ENCODE measurements around the gene KCNIP3.

KCNIP3 gene

DNA sequence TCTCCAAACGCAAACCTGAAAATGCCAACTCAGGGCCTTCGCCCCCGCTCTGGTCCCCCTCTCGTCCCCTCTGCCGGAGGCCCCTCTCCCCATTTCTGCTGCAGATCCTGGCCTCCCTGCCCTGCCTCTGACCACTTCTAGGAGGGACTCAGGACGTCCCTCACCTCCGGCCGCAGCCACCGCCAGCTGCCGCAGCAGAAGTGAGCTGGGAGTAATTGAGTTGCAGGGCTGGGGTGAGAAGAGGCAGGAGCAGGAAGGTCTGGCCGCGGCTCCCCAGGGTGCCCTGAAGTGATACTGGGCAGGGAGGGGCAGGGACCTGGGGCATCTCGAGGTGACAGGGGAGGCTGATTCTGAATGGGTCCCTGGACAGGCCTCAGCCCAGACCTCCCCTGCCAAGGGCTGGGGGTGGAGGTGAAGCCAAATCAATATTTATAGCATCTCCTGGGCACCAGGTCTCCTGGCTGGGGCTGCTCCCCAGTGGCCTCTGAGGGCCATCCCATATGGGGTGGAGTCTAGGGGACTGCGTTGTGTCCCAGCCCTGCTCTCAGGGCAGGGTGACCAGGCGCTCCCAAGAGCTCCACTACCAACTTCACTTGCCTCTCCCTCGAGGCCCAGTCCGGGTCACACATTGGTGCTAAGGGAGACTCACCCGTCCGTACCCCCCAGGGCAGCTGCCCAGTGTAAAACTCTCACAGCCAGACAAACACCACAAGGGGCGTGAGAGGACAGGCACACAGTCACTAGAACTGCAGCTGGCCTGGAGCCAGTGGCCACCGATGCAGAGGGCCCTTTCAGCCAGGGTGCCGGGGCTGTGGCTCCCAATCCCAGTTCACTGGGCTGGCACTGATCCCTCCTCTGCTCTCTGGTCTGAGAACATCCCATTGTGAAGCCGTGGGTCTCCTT, 33.0 kb downstream of the KCNIP3 start:
- no peak for DNase-seq (ENCODE audit: low read depth)

DNA sequence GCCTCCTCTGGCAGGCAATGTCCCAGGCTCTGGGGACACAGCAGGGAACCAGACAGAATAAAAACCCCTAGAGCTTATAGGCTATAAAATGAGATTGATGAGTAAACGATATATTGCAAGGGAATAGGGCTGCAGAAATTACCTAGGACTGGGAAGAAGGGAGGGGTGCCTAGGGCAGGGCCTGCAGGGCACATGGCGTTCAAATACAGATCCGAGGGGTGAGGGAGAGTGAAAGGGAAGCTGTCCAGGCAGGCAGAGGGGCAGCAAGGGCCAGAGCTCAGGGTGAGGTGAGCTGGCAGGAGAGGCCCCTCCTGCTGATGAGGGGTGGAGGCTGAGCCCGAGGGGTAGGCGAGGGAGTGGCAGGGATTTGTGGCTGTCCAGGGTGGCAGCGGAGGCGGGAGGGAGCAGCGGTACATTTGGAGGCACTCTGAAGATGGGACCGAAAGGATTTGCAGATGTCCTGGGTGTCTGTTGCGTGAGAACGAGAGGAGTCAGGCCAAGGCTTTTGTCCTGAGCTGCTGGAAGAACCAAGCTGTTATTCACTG, 33.7 kb downstream of the KCNIP3 start:
- no peak for DNase-seq (ENCODE audit: low read depth)

DNA sequence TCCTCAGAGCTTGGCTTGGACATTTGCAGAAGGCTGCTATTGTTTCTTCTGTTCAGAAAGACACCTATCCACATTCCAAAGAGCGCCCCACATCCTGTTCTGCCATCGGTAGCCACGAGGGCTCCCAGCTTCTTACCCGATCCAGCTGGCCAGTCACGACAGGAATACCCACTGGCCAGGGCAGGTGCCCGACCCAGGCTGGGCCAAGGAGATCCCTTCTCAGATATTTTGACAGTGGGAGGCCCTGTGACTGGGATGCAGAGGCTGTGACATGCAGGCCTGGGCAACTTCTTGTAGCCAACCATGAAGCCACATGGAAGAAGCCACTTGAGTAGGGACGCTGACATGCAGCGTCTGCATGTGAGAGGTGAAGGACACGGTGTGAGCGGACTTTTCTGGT, 34.5 kb downstream of the KCNIP3 start:
- no peak for DNase-seq (ENCODE audit: low read depth)

DNA sequence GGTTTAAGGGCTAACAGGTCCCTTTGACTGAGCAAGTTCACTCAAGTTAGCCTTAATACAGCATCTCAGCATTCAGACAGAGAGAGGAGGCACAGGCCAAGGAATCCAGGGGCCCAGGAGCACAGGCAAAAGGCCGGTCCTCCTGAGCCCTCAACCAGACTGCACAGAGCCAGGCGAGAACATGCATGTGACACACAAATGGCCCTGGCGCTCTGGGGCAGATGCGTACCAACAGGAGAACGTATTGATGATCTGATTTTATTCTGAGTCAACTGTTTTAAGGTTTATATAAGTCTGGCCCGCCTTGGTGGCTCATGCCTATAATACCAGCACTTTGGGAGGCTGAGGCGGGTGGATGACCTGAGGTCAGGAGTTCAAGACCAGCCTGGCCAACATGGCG, 34.9 kb downstream of the KCNIP3 start:
- no peak for DNase-seq (ENCODE audit: low read depth)

DNA sequence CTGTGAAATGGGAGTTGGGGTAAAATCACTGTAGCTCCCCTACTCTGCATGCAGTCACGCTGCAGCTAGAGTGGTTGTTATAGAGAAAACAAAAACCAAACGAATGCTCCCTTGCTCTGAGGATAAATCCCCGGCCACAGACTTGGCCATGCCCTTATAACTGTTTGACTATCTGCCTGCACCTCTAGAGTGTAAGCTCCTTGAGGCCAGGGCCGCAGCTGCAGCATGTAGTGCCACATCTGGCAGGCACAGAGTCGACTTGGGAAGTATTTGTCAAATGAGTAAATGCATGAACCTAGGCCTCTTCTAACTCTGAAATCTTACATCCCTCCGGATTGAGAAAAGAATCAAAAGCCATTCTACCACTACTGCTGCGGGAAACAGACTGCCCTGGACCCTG, 35.9 kb downstream of the KCNIP3 start:
- DNase-seq (ENCODE audit: low read depth): no peak

DNA sequence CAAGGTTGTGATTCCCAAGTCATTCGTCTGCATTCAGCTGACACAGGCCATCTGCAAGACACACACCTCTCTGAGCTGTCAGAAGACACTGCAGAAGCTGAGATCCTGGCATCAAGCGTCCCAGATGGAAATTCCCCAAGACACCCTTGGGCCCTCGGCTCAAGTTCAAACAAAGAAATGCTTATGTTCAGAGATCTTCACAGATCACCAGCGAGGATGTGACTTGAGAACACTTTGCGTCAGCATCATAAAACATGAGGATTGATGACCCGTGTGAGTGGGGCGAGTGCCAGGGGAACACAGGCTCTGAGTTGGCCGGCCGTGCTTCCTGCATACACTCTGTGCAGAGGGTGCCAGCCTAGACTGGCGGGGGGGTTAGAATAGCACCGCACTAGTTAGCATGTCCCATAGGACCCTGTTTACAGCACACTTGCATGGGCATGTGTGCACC, 36.8 kb downstream of the KCNIP3 start:
- DNase-seq (ENCODE audit: low read depth): no peak

DNA sequence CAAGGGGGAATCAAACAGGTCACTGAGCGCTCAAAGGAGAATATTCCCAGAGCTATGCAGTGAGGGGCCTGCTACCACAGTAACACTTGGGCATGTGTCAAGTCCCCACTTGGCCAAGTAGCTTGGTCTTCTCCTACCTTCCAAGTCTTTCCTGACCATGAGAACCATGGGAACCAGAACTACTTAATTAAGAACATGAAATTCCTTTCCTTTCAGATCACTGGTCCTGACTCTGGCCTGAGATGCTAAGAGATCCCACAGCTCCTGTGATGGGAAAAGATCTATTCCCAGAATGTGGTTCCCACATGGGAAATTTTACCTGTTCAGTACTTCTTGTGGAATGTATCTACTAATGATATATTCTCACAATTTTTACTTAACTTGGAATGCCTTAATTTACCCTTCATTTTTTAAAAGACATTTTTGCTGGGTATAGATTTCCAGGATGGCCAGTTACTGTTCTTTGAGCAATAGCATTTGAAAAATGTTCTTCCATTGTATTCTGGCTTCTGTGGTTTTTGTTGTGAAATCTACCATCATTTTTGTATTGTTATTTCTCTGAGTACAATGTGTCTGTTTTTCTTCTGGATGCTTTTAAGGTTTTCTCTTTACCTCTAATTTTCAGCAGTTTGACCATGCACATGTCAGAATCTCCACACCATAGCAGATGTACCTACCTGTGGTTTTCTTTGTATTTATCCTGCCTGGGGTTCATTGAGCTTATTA, 37.9 kb downstream of the KCNIP3 start:
- DNase-seq (ENCODE audit: low read depth): no peak

DNA sequence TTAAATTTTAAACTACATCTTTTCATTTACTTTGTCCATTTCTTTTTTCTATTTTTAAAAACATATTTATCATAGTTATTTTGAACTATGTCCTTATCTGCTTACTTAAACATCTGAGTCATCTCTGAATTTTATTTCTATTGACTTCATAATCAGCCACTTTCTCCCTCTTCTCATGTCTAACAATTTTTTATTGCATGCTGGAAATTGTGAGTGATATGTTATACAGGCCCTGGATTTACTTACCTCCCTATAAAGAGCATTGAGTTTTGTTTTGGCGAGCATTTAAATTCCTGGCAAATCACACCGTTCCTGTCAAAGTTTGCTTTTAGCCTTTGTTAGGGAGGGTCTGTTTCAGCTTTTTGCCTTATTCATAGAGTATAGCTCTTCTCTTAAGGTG, 39.3 kb downstream of the KCNIP3 start:
- DNase-seq (ENCODE audit: low read depth): no peak

DNA sequence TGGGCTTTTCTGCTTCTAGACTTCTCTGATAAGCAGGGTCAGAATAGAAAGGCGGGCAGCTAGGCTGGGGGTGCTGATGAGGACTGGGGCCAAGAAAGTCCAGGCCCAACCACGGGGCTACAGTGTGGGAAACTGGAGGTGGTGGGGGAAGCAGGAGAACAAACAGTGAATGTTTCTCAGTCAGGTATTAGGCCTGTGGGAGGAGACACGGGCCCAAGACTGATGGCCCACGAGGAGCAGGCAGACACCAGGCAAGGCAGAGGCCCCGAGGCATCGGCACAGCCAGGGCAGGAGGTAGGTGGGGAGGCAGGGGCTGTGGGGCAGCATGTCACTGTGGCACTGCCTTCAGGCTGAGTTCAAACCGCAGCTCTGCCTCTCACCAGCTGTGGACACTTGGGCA, 40.7 kb downstream of the KCNIP3 start:
- DNase-seq (ENCODE audit: low read depth): no peak

DNA sequence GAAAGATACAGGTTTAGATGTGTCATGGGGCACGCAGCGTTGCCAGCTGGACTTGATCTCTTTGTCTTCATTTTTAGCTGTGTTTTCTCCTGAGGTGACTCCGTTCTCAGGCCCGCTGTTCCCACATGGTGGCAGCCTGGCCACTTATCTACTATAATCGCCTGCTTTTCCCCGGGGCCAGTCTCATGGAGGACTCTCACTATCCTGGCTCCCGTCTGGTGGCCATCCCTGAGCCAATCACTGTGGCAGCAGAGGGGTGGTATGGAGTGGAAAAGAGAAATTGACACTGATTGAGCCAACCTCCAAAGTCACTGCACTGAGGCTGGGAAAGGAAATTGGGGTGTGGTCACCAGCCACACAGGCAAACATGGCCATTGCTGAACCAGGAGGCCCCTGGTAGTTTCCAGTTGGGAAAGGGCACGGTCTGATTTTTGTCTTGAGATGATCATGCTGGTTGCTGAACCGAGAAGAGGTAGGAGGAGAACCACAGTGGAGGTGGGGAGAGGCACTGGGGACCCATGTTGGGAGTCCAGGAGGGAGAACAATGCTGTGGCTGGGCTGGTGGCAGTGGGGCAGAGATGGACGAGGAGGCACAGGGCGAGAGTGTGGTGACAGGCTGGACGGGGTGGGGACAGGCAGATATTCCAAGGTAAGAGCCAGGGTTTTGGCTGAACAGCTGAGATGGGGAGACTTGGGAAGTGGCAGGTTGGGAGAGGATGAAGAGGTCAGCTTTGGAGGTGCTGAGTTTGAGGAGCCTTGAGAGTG, 45.6 kb downstream of the KCNIP3 start:
- DNase-seq (ENCODE audit: low read depth): no peak

DNA sequence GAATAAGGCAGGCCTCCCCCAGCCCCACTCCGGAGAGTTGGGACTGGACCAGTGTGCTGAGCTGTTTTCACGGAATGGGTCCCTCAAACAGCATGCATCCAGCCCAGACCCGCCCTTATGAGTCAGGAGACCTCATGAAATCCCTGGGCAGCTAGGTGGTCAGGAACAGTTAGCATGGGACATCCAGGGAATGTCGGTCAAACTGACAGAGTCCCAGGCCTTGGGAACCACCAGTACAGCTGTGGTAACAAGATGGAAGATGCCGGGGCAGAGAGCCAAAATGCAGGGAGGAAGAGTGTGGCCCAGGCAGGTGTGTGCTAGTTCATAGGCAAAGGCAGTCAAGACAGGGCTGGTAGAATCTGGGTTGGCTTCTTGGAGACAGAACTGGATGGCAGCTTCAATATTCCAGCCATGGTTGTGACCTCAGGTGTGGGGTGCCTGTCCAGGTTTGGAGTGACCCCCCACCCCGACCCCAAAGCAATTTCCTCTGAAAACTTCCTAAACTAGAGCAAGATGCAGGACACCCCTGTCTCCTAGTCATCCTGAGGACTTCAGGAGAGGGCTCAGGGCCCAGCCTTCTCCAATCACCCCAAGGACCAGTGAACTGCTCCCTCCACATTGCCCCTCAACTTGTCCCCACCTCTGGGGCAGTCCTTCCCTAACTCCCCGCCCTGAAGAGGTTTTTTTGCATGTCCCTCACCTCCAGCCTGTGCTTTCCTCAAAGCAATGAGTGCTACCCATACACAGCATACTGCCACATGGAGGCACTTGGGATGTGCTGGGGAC, 46.5 kb downstream of the KCNIP3 start:
- DNase-seq (ENCODE audit: low read depth): no peak

DNA sequence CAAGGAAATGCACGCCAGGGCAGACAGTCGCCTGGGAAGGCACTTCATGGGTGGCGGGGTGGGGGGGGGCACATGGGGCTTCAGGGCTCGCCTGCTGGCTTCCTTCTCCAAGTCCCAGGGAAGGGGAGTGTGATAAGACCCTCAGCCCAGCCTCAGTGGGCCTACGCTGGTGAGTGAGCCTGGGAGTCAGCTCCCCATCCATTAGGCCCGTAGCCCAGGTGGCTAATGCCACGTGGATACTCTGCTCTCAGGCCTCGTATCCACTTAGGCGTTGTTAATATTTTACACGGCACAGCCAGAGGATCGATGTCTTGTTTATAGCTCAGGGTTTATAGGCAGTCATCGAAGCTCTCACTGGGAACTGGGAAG, 47.1 kb downstream of the KCNIP3 start:
- DNase-seq (ENCODE audit: low read depth): no peak

DNA sequence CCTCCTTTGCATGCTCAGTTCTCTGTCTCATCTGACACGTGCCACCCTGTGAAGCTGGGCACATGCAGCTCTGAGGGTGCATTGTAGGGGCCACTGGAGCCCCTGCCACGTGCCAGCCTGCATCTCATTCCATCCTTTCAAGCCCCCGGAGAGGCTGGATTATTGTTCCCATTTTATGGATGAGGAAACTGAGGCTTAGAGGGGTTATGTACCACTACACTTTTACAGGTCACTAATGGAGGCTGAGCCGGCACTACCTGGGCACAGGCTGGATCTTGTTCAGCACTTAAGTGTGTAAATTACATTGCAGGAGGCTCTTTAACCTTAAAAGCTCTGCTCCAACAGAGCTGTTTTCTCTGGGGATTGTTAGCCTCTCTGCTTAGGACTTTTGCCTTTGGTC, 47.5 kb downstream of the KCNIP3 start:
- no peak for DNase-seq (ENCODE audit: low read depth)

DNA sequence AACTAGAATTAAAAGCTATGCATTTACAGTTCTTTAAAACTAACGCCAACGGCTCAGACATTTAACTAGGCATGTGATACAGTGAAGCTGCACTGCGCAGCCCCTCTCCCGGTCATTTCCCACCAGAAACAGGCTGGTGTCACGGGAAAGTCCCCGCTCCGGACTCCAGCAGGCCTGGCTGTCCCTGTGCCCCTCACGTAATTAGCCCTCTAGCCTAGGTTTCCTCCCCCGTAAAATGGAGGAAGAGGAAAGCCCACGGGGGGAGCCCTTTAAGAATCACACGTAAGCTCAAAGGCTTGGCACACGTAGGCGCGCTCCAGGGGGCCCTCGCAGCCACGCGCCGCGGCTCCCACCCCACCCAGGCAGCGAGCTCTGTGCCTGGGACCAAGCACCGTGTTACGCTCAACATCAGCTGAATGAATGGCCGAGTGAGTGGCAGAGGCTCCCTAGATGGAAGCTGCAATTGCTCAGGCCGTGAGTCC, 48.0 kb downstream of the KCNIP3 start:
- DNase-seq (ENCODE audit: low read depth): no peak

DNA sequence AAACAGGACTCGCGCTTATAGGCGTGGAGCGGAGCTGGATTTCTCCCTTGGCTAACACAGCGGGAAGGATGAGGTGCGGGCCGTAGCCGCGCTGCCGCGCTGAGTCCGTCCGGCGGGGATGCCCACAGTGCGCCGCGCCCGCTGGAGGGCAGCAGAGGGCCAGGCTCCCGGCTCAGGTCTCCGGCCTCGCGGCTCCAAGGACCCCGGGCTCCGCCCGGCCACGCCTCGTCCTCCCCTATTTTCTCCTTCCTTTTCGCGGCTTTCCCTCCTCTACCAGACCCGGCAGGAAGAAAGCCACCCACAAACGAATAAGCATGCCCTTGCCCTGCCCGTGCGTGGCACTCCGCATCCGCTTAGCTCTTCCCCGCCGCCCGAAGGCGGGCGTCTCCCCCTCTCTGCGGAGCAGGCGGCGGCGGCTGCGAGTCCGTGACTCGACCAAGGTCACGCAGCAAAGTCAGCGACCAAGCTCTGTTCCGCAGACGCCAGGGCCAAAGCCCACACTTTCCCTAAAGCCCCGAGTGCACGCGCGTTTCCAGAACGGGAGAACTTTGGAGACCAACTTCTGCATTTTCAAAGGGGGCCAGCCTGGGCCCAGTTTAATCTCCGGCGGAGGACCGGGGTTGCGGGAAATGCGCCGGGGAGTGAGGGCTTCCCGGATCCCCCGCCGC, 48.5 kb downstream of the KCNIP3 start:
- DNase-seq (ENCODE audit: low read depth): peak; percentile 76

DNA sequence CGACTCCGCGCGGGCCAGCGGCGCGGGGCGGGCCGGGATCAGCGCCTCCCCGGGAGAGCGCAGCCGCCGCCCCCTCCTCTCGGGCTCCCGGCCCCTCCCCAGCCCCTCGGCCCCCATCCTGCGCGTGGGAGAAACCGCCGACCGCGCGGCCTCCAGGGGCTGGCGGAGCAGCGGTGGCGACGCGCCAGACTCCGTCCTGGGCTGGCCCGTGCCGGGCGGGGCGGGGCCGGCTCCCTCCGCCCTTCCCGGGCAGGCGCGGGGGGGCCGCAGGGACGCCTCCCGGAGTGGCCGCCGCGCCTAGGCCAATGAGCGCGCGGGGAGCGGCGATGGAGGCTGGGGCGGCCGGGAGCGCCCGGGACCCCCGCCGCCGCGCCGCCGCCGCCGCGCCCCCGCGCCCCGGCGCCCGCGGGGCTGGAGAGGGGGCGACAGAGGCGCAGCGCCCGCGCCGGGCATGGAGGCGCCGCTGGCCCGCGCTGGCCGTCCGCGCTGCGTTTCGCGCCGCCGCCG, 49.1 kb downstream of the KCNIP3 start:
- peak; percentile 37 for DNase-seq (ENCODE audit: low read depth)

DNA sequence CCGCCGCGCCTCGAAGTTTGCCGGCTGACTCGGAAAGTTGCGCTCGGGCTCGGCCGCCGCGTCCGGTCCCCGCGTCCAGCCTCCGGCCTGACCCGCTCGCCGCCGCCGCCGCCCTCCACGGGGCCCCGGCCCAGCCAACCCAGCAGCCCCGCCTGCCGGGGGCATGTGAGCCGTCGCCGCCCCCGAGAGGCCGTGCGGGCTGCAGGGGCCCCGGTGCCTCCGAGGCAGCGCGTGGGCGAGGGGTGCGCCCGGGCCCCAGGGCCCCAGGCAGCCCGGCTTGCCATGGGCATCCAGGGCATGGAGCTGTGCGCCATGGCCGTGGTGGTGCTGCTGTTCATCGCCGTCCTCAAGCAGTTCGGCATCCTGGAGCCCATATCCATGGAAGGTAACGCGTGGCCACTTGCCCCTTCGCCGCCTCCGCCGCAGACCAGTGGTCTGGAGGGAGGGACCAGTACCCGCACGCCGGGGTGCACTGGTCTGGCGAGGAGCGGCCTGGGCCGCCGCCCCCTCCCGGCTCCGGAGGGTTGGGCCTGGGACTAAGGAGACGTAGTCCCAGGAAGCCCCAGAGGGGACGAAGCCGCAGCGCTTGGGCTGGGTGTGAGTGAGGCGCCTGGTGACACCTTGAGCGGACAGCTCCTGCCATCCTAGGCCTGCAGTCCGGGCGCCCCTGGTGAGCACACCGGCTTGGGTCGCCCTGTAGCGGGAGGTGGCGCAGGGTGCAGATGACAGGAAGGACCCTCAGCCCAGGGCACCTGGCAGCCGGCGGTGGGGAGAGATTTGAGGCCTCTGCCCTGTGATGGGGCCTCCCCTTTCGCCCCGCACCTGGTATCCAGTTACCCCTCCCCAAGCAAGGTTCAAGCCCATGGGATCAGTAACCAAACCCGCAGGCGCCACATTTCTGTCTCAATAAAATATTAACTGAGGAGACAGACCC, 49.9 kb downstream of the KCNIP3 start:
- DNase-seq (ENCODE audit: low read depth): peak; percentile 10

DNA sequence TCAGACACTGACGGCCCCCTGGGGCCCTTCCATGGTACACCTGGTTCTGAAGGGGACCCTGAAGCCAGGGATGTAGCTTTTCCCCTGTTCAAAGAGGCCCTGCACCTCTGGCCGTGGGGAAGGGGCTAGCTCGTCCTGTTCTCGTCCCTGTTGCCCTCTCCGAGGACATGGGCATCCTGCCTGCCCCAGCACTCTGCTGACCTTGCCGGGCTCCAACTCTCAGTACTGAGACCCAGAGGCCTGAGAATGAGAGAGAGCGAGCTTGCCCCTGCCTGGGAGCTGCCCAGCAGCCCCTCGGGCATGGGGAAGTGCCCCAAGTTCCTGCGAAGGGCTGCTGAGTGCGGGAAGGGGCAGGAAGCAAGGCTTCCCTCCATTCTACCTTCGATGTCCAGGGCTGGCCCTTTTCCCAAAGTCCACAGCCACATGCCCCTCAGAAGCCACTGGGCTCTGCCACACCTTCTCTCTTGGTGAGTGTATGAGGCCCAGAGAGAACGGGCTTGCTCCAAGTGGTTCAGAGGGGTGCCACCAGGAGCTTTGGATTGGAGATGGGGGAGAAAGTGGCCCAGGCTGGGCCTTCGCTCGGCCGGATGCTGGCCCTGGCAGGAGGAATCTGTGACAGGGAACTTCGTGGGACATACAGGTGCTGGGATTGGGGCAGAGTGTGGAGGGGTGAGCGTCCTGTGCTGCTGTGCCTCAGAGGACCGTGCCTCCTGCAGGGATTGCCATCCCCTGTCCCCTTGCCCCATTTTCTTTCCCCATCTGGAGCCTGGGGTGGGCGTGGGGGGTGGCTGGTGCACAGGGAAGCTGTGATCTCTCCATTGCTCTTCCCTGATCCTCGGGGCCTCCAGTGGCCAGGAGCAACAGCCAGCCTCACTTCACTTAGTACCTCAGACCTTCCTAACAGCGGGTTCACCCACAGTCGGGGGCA, 50.8 kb downstream of the KCNIP3 start:
- DNase-seq (ENCODE audit: low read depth): no peak

All from amniotic epithelial cell (primary cell).